HUDEP-2 (cell line): ENCODE results near the gene NLRP6.
"Not testable (repeated sequence)": the region's sequence is repeated elsewhere in the genome, so short reads cannot be mapped to it uniquely, and the experiment has no call there.

Experiments used
- DNase-seq, 76 experiments: peaks; one replicate each; lab custom pipeline; 2025; ENCODE audit not compliant: unreplicated experiment in 76 of 76; lab: John Stamatoyannopoulos, UW

NLRP6 gene

DNA sequence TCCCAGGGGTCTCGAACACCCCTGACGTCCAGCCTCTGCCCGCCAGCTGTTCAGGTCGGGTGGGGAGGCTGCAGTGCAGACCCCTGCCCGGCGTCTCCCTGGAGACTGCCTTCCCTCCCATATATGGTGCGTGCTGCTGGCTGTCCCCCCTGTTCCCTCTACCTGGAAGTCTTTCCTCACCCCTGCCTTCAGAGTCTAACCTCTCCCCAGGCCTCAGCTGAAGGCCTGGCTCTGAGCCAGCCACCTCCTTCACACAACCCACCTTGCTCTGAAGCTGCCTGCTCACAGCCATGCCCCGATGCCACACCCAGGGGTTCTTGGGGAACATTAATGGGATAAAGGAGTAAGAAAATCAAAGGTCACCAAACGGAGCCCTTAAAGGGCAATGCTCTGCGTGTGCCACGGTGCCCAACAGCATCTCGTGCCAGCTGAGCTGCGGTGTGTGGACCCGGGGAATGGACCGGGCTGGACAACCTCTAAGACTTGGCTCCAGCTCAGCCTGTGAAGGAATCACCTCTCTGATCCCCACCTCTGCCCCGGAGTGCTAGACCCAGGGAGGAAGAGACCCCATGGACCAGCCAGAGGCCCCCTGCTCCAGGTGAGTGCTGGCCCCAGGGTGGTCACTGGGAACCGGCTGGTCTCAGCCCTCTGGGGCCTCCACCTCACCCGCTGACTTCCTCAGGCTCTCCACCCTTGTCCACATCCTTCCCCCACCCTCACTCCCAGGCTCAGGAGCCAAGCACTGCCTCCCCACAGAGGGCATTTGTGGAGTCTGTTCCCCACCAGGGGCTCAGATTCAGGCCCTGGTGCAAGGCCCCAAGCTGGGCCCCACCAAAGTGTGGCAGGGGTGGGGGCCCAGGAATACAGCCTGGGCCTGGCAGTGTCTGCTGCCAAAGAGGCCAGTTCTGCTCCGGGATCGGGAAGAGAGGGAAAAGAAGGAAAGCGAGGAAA, at the start of gene NLRP6:
Gene NLRP6 (plus strand): TSS at position 407 of the 951 bp plus-strand sequence. CDS start 163 bp downstream, at position 570.
- DNase-seq: no peak

DNA sequence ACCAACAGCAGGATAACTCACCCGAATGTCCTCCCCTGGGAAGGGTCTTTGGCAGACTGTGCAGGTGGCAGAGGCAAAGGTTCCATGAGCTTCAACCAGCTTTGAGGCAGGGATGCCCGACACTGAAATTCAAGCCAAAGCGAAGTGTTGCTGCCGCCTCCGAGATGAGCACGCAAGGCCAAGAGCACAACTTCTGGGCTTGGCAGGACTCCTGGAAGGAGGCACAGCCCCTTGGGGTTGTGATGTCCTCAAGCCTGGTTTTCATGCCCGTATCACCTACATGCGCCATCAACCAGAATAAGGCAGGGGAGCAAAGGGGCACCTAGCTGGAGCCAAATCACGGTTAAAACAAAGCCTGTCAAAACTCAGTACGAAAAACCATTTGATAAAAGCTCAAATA, 47.8 kb upstream of the NLRP6 start:
- no peak for DNase-seq

DNA sequence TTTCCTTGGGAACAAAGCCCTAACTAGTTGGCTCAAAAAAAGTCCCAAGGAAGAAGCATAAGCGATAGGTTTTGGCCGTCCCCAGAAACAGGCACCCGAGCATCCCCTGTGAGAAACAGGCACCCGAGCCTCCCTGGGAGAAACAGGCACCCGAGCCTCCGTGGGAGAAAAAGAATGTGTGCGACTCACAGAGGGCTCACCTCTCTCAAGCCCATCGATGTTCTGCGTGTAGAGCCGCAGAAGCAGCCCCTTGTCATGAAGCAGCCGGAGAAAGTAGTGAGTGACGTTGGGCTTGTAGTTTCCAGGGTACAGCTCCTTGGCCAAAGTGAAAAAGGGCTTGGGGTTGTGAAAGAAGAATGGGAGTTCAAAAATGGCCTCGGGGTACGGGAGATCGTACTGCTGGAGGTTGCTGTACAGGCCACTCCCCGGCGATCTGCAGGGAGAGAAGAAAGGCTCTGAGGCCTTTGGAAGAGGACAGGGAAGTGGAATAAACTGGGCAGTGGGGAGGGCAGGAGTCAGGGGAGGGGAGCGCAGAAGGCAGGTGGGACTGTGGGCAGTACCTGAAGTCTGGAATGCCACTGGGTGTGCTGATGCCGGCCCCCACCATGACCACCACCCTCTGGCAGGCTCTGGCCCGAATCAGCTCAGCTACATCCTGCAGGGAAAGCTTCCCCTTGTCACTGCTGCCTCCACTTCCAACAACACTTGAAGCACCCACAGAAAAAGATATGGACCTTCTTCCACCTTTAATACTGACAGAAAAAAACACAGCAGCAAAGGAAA, 45.2 kb upstream of the NLRP6 start:
- DNase-seq: no peak

DNA sequence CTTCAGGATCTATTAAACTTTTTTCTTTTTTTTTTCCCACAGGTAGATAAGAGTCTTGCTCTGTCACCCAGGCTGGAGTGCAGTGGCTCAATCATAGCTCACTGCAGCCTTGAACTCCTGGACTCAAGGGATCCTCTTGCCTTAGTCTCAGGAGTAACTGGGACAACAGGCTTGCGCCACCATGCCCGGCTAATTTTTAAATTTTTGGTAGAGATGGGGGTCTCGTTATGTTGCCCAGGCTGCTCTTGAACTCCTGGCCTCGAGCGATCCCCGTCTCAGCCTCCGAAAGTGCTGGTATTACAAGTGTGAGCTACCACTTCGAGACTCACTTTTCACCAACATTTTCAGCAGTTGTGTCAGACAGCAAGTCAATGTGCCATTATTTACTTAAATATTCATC, 43.0 kb upstream of the NLRP6 start:
- DNase-seq: no peak

DNA sequence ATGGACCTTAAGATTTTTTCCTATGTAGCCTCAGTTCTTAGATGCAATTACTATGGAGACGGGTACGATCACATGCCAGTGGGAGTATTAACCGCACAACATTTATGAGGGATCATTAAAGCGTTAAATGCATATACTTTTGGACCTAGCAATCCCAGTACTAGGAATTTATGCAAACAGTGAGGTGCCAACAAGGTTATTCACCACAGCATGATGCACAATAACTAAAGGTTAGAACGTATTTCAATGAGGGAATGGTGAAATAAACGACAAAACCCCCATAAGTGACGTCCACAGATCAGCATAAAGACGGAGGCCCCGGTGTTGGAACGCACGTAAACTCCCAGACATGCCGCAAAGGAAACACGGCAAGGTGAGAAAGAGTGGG, 42.6 kb upstream of the NLRP6 start:
- peak in 2 of 76 experiments; percentile 5 to 49 for DNase-seq

DNA sequence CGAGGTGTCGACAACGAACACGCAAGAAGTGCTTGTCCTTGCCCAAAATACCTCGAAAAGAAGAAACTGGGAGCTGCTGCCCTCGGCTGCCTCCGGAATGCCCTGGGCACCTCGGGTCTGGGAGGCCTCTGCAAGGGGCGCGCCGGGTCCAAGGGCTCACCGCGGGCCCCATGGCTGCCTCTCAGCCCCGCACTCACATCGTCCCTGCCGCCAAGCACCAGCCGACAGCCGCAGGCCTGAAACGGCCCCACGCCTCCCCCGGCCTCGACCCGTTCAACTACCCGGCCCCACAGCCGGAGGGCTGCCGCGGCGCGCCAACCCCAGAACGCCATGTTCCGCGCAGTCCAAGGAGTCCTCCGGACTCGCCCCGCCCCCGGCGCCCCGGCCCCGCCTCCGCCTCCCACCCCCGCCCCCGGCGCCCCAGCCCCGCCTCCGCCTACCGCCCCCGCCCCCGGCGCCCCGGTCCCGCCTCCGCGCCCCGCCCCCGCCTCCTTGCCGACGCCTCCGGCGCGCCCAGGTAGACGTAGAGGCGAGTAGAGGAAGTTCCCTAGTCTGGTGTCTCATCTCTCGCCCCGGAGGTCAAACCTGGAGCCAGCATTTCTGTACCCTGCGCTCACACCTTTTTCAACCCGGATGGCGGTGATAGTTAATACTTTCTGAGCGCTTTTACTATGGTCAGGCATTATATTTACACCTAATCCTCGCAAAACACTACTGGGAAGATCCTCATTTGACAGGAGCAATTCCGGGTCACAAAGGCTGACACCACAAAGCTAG, 42.0 kb upstream of the NLRP6 start, which contains the start of gene SIRT3:
Gene SIRT3 (minus strand): TSS at position 346 of the 777 bp plus-strand sequence. CDS start 14 bp downstream, at position 332.
- peak in 74 of 76 experiments; percentile 12 to 89 (median 74) for DNase-seq

DNA sequence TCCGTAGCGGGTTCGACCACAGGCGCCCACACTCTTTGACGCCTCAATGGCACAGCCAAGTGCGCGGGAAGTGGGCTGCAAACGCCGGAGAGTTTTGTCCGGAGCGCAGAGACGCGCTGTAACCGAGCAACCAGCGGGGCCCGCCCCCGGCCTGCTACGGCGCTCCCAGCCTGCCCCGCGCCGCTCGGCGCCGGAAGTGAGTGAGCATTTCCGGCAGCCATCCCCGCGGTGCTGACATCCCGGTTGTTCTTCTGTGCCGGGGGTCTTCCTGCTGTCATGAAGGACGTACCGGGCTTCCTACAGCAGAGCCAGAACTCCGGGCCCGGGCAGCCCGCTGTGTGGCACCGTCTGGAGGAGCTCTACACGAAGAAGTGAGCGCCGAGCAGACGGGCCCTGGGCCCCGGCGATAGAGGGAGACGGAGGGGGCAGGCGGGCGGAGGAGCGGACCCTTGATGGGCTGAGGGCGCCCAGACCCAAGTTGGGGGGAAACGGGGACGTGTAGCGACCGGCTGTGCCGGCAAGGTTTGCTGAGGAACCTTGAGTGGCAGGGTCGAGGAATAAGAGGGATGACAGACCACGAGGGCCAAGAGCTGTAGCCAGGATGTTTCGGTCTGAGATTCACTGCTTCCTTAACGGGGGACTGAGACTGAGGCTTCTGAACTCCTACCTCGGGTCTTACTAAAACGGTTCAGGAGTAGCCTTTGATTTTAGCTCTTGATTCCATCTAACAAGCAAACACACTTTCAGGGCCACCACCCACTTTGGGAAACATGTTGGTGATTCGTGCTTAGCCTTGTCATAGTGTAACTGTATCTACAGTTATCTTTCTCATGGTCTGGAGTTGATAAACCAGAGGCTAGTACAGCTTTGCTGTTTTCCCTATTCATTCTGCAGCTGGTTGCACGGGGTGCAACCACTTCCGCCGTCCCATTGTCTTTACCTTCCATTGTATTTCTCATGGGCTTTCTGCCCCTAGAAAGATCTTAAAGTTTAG, 41.1 kb upstream of the NLRP6 start, which contains the start of gene PSMD13:
Gene PSMD13 (plus strand): TSS at position 203 of the 994 bp plus-strand sequence. CDS start 74 bp downstream, at position 277.
- DNase-seq: peak in 69 of 76 experiments; percentile 17 to 83 (median 65)

DNA sequence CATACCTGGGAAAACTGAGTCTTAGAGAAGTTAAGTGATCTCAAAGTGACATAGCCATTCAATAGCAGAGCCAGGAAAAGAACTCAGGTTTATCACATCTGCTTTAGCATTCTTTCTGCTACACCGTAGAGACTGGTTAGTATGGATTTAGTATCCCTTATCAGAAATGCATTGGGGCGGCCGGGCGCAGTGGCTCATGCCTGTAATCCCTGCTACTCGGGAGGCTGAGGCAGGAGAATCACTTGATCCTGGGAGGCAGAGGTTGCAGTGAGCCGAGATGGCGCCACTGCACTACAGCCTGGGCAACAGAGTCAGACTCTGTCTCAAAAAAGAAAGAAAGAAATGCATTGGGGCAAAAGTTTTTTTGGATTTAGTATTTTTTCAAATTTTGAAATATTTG, 39.9 kb upstream of the NLRP6 start:
- not testable (repeated sequence) for DNase-seq

DNA sequence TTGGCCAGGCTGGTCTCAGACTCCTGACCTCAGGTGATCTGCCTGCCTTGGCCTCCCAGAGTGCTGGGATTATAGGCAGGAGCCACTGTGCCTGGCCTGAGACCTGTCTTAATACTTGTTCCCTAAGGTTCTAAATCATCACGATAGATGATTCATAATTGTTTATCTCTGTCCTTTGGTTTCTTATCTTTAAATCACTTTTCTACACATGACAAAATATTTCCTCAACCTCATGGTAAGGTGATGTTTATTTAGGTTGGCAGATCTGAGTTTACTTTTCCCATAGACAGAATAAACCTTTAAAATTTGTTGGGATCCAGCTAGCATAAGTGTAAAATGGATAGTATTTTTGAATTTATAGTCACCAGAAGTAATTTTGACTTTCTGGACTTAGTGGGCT, 37.9 kb upstream of the NLRP6 start:
- no peak for DNase-seq

DNA sequence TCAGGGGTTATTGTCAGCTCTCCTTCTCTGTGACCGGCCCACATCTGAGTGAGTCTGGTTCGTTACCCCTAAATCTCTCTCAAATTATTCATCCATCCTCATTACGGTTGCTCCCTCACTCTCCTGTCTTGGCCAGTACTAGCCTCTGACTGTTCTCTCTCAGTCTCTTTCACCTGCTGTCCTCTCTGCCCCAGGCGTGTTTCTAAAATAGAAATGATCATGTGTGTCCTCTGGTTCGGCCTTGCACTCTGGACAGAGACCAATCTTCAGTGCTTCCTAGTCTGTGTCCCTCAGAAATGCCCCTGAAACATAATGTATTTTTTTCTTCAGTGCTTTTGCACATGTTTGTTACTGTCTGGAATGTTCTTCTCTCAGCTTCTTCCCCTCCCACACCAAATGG, 36.6 kb upstream of the NLRP6 start:
- no peak for DNase-seq

DNA sequence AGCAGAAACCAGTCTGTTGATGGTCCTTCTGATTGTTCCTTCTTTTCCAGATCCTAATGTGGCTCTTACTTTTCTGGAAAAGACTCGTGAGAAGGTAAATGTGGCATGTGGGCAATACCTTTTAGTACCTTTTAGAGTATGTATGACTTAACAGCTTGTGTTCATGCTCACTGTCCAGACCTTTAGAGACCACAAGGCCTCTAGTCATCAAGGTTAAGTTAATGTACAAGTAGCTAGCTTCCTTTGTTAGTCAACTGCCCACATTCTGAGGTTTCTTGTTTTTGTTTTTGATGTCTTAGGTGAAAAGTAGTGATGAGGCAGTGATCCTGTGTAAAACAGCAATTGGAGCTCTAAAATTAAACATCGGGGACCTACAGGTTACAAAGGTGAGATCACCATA, 33.8 kb upstream of the NLRP6 start:
- DNase-seq: no peak

DNA sequence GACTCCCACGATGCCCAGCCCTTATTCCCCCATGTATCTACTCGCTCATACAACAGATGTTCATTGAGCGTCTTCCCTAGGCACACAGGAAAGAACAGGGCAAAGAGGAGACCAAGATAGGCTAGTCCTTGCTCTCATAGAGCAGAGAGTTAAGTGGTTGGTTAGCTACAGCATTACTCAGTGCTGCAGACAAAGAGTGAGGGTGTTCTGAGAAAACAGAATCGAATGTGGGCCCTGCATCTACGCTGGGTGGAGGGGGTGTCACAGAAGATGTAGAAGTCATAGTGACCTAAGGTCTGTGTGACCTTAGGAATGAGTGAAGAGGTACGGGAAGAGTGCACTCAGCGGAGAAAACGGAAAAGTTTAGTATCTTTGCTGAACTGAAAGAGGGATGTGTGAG, 29.1 kb upstream of the NLRP6 start:
- DNase-seq: no peak

DNA sequence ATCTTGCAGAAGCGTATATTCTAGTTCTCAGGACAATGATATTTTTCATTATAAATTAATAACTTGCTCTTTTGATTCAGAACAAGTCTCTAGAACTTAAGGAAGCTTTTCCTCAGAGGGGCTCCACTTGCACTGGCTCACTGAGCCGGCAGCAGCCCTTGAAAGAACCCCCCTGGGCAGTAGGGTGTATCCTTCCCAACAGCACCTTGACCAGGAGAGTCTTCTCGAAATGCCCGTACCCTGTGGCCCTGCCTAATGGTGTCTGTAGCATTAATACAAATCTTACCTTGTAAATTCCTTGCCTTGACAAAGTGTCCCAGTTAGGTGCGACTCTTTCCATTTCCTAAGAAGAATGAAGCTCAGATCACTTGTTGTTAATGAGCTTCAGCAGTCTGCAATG, 27.9 kb upstream of the NLRP6 start:
- no peak for DNase-seq

DNA sequence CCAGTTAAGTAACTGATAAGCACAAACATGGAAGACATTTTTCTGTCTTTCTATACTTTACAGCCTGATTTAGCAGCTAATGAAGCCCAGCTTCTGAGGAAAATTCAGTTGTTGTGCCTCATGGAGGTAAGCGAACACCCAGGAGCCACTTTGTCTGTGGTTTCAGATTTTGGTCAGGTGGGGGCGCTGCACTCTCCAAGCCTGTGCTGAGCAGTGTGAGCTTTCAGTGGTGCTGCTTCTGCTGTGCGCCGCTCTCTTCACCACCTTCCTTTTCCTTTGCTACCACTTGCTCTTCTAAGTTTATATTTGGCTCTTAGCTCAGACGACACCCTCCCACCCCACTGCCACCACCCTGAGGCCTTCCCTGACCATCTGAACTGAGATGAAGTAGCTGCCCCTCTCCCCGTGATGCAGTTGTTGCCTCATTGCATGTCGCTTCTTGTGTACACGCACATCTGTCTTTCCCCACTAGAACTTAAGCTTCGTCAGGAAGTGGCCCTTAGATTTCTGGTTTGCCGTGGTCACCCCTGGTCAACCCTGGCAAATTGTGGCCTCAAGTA, 27.4 kb upstream of the NLRP6 start:
- peak in 47 of 76 experiments; percentile 4 to 65 (median 34) for DNase-seq

DNA sequence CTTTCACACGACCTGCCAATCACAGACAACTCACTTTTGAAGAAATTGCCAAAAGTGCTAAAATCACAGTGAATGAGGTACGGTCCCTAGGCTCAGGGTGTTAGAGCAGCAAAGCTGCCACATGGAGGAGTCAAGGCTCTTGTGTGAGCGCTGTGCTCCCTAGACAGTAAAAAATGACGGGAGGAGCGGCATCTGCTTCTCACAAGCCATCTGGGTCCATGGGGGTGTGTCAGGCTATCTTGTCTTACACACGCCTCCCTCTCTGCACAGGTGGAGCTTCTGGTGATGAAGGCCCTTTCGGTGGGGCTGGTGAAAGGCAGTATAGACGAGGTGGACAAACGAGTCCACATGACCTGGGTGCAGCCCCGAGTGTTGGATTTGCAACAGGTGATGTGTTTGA, 26.7 kb upstream of the NLRP6 start:
- no peak for DNase-seq

DNA sequence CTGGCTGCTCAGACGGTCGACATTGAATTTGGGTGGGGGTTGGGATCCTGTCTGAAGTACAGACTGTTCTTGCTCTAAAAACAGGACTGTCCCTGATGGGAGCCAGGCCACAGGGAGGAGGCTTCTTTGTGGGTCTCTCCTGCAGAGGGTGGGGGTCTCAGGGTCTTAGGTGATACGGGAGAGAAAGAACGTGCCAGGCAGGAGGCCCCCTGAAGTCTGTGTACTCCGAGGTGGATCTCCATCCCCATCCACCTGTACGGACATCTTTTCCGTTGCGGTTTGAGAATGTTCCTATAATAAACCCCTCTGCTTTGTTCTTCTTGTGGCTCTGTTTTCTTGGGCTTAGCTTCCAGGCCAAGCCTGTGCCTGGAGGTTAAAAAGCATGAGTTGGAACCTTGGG, 25.5 kb upstream of the NLRP6 start:
- no peak for DNase-seq

DNA sequence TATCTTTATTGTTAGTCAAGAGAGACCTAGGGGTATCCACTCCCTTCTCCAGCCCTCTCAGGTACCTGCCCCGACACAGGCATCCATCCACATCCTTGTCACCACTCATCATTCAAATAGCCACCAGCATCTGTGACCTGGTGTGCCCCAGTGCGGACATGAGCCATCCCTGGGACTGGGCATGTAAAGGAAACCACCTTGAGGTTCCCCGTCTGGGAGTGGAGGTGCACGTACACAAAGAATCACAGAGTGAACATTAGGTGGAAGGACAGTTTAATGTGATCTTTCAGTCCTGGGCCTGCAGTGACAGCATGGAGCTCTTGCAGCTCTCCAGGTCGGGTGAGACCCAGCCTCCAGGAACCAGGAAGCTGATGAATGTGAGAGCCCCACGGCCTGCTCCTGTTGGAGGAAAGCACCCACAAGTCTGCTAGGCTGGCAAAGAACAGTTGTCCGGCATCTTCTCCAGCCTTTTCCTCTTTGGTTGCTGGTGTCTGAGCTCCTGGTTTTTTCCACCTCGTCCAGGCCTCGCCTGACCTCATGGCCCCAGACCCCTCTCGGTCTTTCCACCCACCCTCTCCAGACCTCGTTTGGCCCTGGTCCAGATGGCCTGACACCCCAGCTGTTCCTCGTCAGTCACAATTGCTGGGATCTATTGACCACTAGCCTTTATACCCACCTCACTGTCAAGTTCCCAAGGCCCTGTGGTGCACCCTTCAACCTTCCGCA, 24.9 kb upstream of the NLRP6 start:
- no peak for DNase-seq

DNA sequence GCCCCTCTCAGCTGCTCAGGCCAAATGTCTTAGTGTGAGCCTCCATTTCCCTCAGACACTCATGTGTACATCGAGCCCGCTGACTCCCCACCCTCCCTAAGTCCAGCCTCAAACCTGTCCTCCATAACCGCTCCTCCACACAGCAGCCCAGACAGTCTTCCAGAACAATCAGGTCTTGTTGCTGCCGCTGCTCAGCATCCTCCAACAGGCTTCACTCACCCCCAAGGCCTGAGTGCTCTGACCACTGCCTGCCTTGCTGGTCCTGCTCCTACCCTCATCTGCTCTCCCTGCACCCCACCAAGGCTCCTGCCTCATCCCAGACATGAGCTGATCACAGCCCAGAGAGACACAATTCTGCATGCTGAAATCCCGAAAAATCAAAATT, 24.3 kb upstream of the NLRP6 start:
- DNase-seq: no peak
